Naive thymus-derived CD4-positive, alpha-beta T cell (primary cell): Measurements from ENCODE around the gene ZBTB5. TPM values are rescaled to one million over a fixed set of nuclear protein-coding genes. Genes with fewer than 3 reads are reported as not detected.
"Not testable (repeated sequence)": the region's sequence is repeated elsewhere in the genome, so short reads cannot be mapped to it uniquely, and the experiment has no call there.

ENCODE experiments used
- ATAC-seq: fragments of 150-1000 bp; cut with Tn5 transposase; 2 replicates; pipeline ENCODE4 v1.10.0; 2021; ENCODE audit warnings: mild to moderate bottlenecking, moderate library complexity
- CTCF ChIA-PET: fragments of 350-600 bp; sonication (Branson Sonifier 250); formaldehyde crosslinking; loops from one replicate; lab custom pipeline; 2021; ENCODE audit warnings: antibody characterized with exemption; lab: Charles Lee
- POLR2A ChIA-PET: fragments of 350-600 bp; sonication (Branson Sonifier 250); formaldehyde crosslinking; loops from one replicate; lab custom pipeline; 2021; ENCODE audit warnings: antibody characterized with exemption, inconsistent platforms; lab: Charles Lee
- DNase-seq, 9 donors: peaks; one replicate each; pipeline versions ENCODE4 v3.0.0 to v3.0.0-alpha.2; 2020 to 2022; ENCODE audit warnings: mixed read lengths in 1 of 9
- H3K27ac ChIP-seq: one replicate; pipeline ENCODE4 v1.7.0; 2013; ENCODE audit warnings: mild to moderate bottlenecking, low read depth, low read length, moderate library complexity
- H3K27me3 ChIP-seq, 2 donors: one replicate each; pipeline ENCODE4 v1.7.0; 2013; ENCODE audit warnings: low read length in 2 of 2, mild to moderate bottlenecking in 2 of 2, moderate library complexity in 2 of 2; ENCODE audit not compliant: control insufficient read depth in 2 of 2, insufficient read depth in 2 of 2
- H3K36me3 ChIP-seq, 3 experiments: 1 replicate in 2 of 3; 2 replicates in 1 of 3; pipeline ENCODE4 v1.7.0; 2013; ENCODE audit warnings: low read length in 3 of 3, mild to moderate bottlenecking in 3 of 3, moderate library complexity in 1 of 3; ENCODE audit not compliant: insufficient read depth in 3 of 3, control insufficient read depth in 2 of 3
- H3K4me1 ChIP-seq, 2 donors: one replicate each; pipeline ENCODE4 v1.7.0; 2013; ENCODE audit warnings: low read length in 2 of 2, mild to moderate bottlenecking in 2 of 2, moderate library complexity in 1 of 2; ENCODE audit not compliant: control insufficient read depth in 2 of 2, insufficient read depth in 2 of 2
- H3K4me3 ChIP-seq: 2 replicates; pipeline ENCODE4 v1.7.0; 2013; ENCODE audit warnings: mild to moderate bottlenecking, low read length
- H3K9me3 ChIP-seq, 3 experiments: 1 replicate in 2 of 3; 2 replicates in 1 of 3; pipeline ENCODE4 v1.7.0; 2013; ENCODE audit warnings: low read length in 3 of 3; ENCODE audit not compliant: control insufficient read depth in 2 of 3
- H3K27ac Mint-ChIP-seq, 9 donors: one replicate each; pipeline ENCODE4 v1.8.0; 2020 to 2022; ENCODE audit warnings: mixed read lengths in 9 of 9, mild to moderate bottlenecking in 8 of 9, moderate library complexity in 5 of 9, inconsistent platforms in 2 of 9
- H3K27me3 Mint-ChIP-seq, 5 donors: one replicate each; pipeline ENCODE4 v1.8.0; 2021 to 2022; ENCODE audit warnings: mixed read lengths in 5 of 5, mild to moderate bottlenecking in 1 of 5
- H3K36me3 Mint-ChIP-seq, 5 donors: one replicate each; pipeline ENCODE4 v1.8.0; 2020 to 2022; ENCODE audit warnings: mixed read lengths in 5 of 5, mild to moderate bottlenecking in 3 of 5, inconsistent platforms in 1 of 5
- H3K4me1 Mint-ChIP-seq, 7 donors: one replicate each; pipeline ENCODE4 v1.8.0; 2020 to 2022; ENCODE audit warnings: mixed read lengths in 7 of 7, mild to moderate bottlenecking in 3 of 7, inconsistent platforms in 1 of 7
- H3K4me3 Mint-ChIP-seq, 10 donors: one replicate each; pipeline ENCODE4 v1.8.0; 2020 to 2022; ENCODE audit warnings: mild to moderate bottlenecking in 10 of 10, mixed read lengths in 10 of 10, moderate library complexity in 6 of 10, inconsistent platforms in 2 of 10
- H3K9me3 Mint-ChIP-seq, 11 donors: one replicate each; pipeline ENCODE4 v1.8.0; 2020 to 2022; ENCODE audit warnings: mixed read lengths in 11 of 11, mild to moderate bottlenecking in 4 of 11, inconsistent platforms in 1 of 11, moderate library complexity in 1 of 11
- intact Hi-C, 2 donors: fragments of 100-400 bp; cut with micrococcal nuclease; formaldehyde crosslinking; loops; one replicate each; pipeline ENCODE4 v1.15.1; 2023
- polyA plus RNA-seq, 2 donors: library from polyadenylated mRNA; unstranded; fragments of 300-500 nt; fragmentation: Illumina TruSeq; gene quantifications; one replicate each; pipeline ENCODE4 v1.2.3, GENCODE V29; 2021
- total RNA-seq, 6 experiments: library from RNA in 5 of 6; stranded (reverse) in 5 of 6; gene quantifications; 1 replicate in 5 of 6; 2 replicates in 1 of 6; pipeline ENCODE4 v1.2.3 and lab custom pipeline; 2021 to 2026

The ZBTB5 gene
- total and polyA plus RNA-seq, 7 experiments from 2014 or later = 0.60 to 16.8 (median 11.7) TPM

DNA sequence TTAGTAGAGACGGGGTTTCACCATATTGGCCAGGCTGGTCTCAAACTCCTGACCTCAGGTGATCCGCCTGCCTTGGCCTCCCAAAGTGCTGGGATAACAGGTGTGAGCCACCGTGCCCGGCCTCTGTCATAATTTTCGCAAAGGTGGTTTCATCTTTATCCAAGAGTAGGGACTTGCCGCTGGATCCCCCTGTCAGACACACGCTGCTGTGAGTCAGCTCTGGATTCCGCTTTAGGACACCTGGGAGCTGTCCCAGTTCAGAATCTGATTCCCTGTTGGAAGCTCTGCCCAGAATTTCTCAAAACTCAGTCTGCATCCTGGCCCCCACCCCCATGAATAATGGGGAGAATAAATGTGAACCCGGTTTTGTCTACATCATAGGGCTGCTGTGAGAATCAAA is 60.7 kb downstream of the ZBTB5 start:
- Mint-ChIP-seq H3K27ac (no peak overlapping the region), H3K27me3 (peaks cover 0 to 6% (median 0%) of the 10 kb centered on the region in 5 donors), H3K4me1 (peaks cover 0 to 8% (median 4%) of the 10 kb centered on the region in 7 donors), H3K9me3 (no peaks in the 10 kb centered on the region), H3K36me3 (no peaks in the 10 kb centered on the region), H3K4me3 (no peak overlapping the region)
- intact Hi-C loops = no loop called here
- Histone ChIP-seq H3K9me3 (no peaks in the 10 kb centered on the region), H3K27ac (no peak overlapping the region), H3K4me3 (no peak overlapping the region), H3K27me3 (no peaks in the 10 kb centered on the region), H3K36me3 (no peaks in the 10 kb centered on the region), H3K4me1 (peaks cover 0 to 11% of the 10 kb centered on the region in 2 donors)
- ATAC-seq (no peak), DNase-seq (no peak)
- POLR2A ChIA-PET = no interaction called here
- CTCF ChIA-PET = interaction anchor here (0.6 kb wide), 1 partner anchor 12 kb away, joined by 3 read pairs; no protein-coding TSS in a partner anchor

DNA sequence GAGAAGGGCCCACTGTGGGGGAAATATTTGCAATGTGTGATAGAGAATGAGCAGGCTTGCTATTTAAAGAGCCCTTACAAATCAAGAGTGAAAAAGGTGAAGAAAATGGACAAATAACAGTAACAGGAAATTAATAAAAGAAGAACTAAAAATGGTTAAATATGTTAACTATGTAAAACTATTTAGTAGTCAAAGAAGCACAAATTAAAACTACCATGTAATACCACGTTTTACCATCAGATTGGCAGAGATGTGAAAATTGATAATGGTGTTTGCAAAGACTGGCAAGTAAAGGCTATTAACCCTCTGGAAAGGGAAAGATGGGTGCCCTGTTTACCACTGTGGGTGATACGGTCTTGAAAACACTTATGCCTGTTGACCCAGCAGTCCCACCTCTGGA is 65.9 kb downstream of the ZBTB5 start:
- Mint-ChIP-seq H3K36me3 (no peaks in the 10 kb centered on the region), H3K4me1 (no peaks in the 10 kb centered on the region), H3K9me3 (no peaks in the 10 kb centered on the region), H3K27ac (no peak overlapping the region), H3K4me3 (no peak overlapping the region), H3K27me3 (peaks cover 0 to 6% (median 0%) of the 10 kb centered on the region in 5 donors)
- no peaks in the 10 kb centered on the region for H3K27me3 ChIP-seq
- H3K27ac ChIP-seq = no peak overlapping the region
- H3K4me1 ChIP-seq = no peaks in the 10 kb centered on the region
- ATAC-seq = no peak
- POLR2A ChIA-PET = no interaction called here
- no peaks in the 10 kb centered on the region for H3K9me3 ChIP-seq
- H3K36me3 ChIP-seq = no peaks in the 10 kb centered on the region
- DNase-seq = no peak
- H3K4me3 ChIP-seq = no peak overlapping the region
- CTCF ChIA-PET = no interaction called here
- intact Hi-C loops = no loop called here

DNA sequence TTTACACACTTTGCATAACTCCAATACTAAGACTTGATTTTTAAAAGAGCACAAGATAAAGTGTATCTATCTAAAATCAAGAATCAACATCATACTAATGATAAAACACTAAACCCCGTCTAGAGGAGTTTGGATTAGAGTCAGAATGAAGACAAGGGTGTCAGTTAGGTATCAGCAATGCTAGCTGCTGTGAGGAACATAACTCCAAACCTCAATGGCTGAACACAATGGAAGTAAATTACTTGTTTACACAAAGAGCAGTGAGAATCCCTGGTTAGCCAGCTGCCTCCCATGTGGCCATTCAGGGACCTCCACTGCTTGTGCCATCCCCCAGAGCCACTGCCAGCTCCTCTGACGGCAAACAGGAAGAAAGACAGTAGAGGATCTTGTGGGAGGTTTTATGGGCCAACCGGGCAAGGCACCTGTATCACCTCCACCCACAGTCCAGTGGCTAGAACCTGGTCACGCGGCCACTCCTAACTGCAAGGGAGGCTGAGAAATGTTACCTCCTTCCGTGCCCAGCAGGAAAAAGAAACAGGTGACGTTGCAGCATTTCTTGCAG is 66.7 kb downstream of the ZBTB5 start:
- Mint-ChIP-seq H3K4me1 (no peaks in the 10 kb centered on the region), H3K36me3 (no peaks in the 10 kb centered on the region), H3K27ac (no peak overlapping the region), H3K27me3 (peaks cover 0 to 6% (median 0%) of the 10 kb centered on the region in 5 donors), H3K9me3 (no peaks in the 10 kb centered on the region), H3K4me3 (no peak overlapping the region)
- DNase-seq (no peak), ATAC-seq (no peak)
- intact Hi-C loops = no loop called here
- no peak overlapping the region for H3K4me3 ChIP-seq
- H3K36me3 ChIP-seq = no peaks in the 10 kb centered on the region
- no peaks in the 10 kb centered on the region for H3K9me3 ChIP-seq
- ChIA-PET POLR2A (no interaction called here), CTCF (no interaction called here)
- H3K4me1 ChIP-seq = no peaks in the 10 kb centered on the region
- no peaks in the 10 kb centered on the region for H3K27me3 ChIP-seq
- no peak overlapping the region for H3K27ac ChIP-seq

DNA sequence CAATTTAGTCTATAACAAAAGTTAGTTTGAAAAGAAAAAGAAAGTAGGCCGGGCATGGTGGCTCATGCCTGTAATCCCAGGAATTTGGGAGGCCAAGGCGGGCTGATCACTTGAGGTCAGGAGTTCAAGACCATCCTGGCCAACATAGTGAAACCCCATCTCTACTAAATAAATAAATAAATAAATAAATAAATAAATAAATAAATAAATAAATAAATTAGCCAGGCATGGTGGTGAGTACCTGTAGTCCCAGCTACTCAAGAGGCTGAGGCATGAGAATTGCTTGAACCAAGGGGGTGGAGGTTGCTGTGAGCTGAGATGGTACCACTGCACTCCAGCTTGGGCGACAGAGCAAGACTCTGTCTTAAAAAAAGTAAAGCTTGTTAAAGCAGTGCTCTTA is 67.3 kb downstream of the ZBTB5 start:
- H3K36me3 Mint-ChIP-seq, DNase-seq, intact Hi-C loops, H3K27ac ChIP-seq, POLR2A ChIA-PET, H3K27me3 Mint-ChIP-seq, H3K36me3 ChIP-seq, H3K9me3 ChIP-seq, H3K4me1 ChIP-seq, H3K4me1 Mint-ChIP-seq, H3K9me3 Mint-ChIP-seq, H3K27ac Mint-ChIP-seq, ATAC-seq, H3K27me3 ChIP-seq, H3K4me3 ChIP-seq, H3K4me3 Mint-ChIP-seq, CTCF ChIA-PET: not testable (repeated sequence)

DNA sequence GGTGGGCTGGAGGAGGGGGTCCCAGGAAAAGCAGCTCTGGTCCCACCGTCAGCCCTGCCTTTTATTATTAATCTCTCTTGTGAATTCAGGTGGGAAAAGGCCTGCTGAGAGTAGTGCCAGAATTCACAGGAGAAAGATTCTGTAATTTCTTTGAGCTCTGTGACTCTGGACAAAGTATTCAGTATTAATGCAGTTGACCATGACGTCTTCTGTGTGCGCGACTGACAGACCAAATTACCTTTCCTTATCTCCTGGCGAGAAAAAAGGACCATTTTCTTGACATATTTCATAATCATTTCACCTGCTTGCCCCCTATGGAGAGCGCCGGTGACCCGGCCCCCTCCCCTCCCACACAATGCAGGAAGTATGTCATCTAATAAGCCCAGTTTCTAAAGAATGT is 69.6 kb downstream of the ZBTB5 start:
- no peaks in the 10 kb centered on the region for H3K36me3 Mint-ChIP-seq
- POLR2A ChIA-PET = no interaction called here
- intact Hi-C loops = no loop called here

DNA sequence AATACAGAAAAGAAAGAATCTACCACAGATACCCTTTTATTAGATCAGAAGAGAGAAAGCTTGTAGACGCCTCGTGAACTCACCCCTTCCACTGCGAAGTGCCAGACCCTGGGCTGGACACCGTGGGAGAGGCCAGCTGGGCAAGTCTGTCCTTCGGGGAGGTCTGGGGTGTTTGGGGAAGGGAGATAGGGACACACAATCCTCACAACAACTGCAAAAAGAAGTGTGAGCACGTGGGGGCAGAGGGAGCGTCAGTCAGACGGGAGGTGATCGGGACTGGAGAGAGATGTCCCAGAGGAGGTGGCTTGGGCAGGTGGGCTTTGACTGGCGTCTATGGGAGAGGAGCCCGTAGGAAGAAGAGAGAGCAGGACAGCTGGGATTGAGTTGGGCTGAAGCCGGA is 70.0 kb downstream of the ZBTB5 start:
- no peak overlapping the region for H3K27ac ChIP-seq
- H3K4me1 ChIP-seq = no peaks in the 10 kb centered on the region
- POLR2A ChIA-PET = no interaction called here
- intact Hi-C loops = no loop called here
- no peaks in the 10 kb centered on the region for H3K36me3 ChIP-seq
- H3K4me3 Mint-ChIP-seq = no peak overlapping the region
- no peaks in the 10 kb centered on the region for H3K27me3 ChIP-seq
- ATAC-seq = no peak
- H3K9me3 Mint-ChIP-seq = no peaks in the 10 kb centered on the region
- H3K27ac Mint-ChIP-seq = no peak overlapping the region
- H3K27me3 Mint-ChIP-seq = peaks cover 0 to 3% (median 0%) of the 10 kb centered on the region in 5 donors
- H3K36me3 Mint-ChIP-seq = no peaks in the 10 kb centered on the region
- no peak overlapping the region for H3K4me3 ChIP-seq
- no peaks in the 10 kb centered on the region for H3K4me1 Mint-ChIP-seq
- DNase-seq = no peak
- CTCF ChIA-PET = no interaction called here
- no peaks in the 10 kb centered on the region for H3K9me3 ChIP-seq

More for the DNA sequence above, 69.6 kb downstream of the ZBTB5 start:
- H3K27ac Mint-ChIP-seq = no peak overlapping the region
- no peaks in the 10 kb centered on the region for H3K4me1 Mint-ChIP-seq
- H3K27me3 Mint-ChIP-seq = peaks cover 0 to 3% (median 0%) of the 10 kb centered on the region in 5 donors
- ATAC-seq = no peak
- Histone ChIP-seq H3K4me1 (no peaks in the 10 kb centered on the region), H3K27ac (no peak overlapping the region), H3K27me3 (no peaks in the 10 kb centered on the region), H3K9me3 (no peaks in the 10 kb centered on the region), H3K4me3 (no peak overlapping the region), H3K36me3 (no peaks in the 10 kb centered on the region)
- CTCF ChIA-PET = no interaction called here
- no peak overlapping the region for H3K4me3 Mint-ChIP-seq
- no peaks in the 10 kb centered on the region for H3K9me3 Mint-ChIP-seq
- no peak for DNase-seq

DNA sequence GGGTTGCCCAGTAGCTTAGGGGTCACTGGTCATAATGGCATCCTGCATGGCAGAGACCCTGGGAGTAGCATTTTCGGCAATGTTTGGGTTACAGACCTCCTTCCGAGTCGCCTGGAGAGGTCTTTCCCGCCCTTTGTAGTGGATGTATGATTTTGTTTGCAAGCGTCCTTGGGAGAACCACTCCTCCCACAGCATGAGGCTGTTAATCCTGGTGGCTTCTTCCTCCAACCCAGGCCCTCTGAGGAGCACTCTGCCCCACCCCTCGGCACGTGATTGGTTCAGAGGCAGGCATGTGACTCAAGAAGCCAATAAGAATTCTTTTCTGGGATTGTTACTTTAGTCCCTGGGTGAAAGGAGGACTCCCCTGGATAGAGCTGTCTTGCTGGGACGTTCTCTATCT is 73.0 kb downstream of the ZBTB5 start:
- Mint-ChIP-seq H3K27me3 (no peaks in the 10 kb centered on the region), H3K4me3 (no peak overlapping the region), H3K36me3 (no peaks in the 10 kb centered on the region), H3K27ac (no peak overlapping the region), H3K9me3 (no peaks in the 10 kb centered on the region), H3K4me1 (no peaks in the 10 kb centered on the region)
- intact Hi-C loops = no loop called here
- H3K27ac ChIP-seq = no peak overlapping the region
- H3K9me3 ChIP-seq = no peaks in the 10 kb centered on the region
- H3K36me3 ChIP-seq = no peaks in the 10 kb centered on the region
- POLR2A ChIA-PET = no interaction called here
- CTCF ChIA-PET = interaction anchor here (0.6 to 1.5 kb wide), 4 partner anchors 11 to 519 kb away, joined by 3 to 6 read pairs (median 3); no protein-coding TSS in a partner anchor
- H3K4me3 ChIP-seq = no peak overlapping the region
- no peaks in the 10 kb centered on the region for H3K4me1 ChIP-seq
- H3K27me3 ChIP-seq = no peaks in the 10 kb centered on the region
- DNase-seq (no peak), ATAC-seq (no peak)
